ENCODE results near the gene FBXL12.
A peak's percentile ranks its signal among the peaks of the same experiment; 100 is the strongest.

The FBXL12 gene

DNA sequence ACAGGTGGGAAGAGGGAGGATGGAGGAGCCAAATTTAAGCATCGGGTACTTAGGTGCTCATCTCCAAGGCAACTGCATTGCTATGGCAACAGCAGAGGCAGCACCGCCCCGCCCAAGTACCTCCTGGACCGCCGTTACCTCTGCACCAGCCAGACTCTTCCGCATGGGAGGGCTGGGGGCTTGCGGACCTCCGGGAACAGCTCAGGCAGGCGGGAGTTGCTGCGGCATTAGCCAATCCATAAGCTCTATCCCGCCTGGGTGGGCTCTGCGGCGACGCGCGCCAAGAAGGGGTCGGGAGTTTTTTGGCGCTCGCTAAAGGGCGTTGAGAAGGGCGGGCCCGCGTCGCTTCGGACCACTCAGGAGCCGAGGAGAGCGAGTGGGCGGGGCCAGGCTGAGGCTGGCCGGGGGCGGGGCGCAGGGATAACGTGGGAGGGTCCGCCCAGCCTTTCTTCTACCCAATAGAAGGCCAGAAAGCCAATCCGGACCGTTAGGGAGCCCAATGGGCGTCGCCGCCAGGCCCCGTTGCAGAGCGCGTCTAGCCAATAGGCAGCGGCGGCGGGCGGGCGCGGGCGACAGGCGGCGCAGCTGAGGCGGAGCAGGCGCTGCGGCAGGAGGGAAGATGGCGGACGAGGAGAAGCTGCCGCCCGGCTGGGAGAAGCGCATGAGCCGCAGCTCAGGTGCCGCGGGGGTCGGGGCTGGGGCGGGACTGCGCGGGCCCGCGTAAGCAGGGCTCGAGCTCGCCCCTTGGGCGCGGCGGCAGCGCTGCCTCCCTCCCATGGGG lies 16.0 kb upstream of the FBXL12 start, which contains the start of gene PIN1 (continued):
- TF ChIP-seq, protein P1, sequence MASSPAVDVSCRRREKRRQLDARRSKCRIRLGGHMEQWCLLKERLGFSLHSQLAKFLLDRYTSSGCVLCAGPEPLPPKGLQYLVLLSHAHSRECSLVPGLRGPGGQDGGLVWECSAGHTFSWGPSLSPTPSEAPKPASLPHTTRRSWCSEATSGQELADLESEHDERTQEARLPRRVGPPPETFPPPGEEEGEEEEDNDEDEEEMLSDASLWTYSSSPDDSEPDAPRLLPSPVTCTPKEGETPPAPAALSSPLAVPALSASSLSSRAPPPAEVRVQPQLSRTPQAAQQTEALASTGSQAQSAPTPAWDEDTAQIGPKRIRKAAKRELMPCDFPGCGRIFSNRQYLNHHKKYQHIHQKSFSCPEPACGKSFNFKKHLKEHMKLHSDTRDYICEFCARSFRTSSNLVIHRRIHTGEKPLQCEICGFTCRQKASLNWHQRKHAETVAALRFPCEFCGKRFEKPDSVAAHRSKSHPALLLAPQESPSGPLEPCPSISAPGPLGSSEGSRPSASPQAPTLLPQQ (tag by site-specific recombination; IDR thresholded peaks at IDR 0.05), result no peak
- TF ChIP-seq TRIM28 (IDR thresholded peaks at IDR 0.05; ENCODE audit: borderline replicate concordance, low read length), result no peak
- TF ChIP-seq HOXC10 (CRISPR knock-in tag; IDR thresholded peaks at IDR 0.05), result no peak
- TF ChIP-seq, protein P2, sequence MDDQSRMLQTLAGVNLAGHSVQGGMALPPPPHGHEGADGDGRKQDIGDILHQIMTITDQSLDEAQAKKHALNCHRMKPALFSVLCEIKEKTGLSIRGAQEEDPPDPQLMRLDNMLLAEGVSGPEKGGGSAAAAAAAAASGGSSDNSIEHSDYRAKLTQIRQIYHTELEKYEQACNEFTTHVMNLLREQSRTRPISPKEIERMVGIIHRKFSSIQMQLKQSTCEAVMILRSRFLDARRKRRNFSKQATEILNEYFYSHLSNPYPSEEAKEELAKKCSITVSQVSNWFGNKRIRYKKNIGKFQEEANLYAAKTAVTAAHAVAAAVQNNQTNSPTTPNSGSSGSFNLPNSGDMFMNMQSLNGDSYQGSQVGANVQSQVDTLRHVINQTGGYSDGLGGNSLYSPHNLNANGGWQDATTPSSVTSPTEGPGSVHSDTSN (CRISPR knock-in tag; IDR thresholded peaks at IDR 0.05), result no peak
- TF ChIP-seq KLF1 (tag by site-specific recombination; IDR thresholded peaks at IDR 0.05), result peak; percentile 88
- peak; percentile 99 for TF ChIP-seq ZNF341 (tag by site-specific recombination; IDR thresholded peaks at IDR 0.05; ENCODE audit: low read depth)
- peak; percentile 75 for TF ChIP-seq YY1 (tag by site-specific recombination; IDR thresholded peaks at IDR 0.05)
- peak; percentile 100 for TF ChIP-seq SP3 (tag by site-specific recombination; IDR thresholded peaks at IDR 0.05)
- TF ChIP-seq, protein P3, sequence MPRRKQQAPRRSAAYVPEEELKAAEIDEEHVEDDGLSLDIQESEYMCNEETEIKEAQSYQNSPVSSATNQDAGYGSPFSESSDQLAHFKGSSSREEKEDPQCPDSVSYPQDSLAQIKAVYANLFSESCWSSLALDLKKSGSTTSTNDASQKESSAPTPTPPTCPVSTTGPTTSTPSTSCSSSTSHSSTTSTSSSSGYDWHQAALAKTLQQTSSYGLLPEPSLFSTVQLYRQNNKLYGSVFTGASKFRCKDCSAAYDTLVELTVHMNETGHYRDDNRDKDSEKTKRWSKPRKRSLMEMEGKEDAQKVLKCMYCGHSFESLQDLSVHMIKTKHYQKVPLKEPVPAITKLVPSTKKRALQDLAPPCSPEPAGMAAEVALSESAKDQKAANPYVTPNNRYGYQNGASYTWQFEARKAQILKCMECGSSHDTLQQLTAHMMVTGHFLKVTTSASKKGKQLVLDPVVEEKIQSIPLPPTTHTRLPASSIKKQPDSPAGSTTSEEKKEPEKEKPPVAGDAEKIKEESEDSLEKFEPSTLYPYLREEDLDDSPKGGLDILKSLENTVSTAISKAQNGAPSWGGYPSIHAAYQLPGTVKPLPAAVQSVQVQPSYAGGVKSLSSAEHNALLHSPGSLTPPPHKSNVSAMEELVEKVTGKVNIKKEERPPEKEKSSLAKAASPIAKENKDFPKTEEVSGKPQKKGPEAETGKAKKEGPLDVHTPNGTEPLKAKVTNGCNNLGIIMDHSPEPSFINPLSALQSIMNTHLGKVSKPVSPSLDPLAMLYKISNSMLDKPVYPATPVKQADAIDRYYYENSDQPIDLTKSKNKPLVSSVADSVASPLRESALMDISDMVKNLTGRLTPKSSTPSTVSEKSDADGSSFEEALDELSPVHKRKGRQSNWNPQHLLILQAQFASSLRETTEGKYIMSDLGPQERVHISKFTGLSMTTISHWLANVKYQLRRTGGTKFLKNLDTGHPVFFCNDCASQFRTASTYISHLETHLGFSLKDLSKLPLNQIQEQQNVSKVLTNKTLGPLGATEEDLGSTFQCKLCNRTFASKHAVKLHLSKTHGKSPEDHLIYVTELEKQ (tag by site-specific recombination; IDR thresholded peaks at IDR 0.05; ENCODE audit: borderline replicate concordance), result no peak
- TF ChIP-seq SP7 (tag by site-specific recombination; IDR thresholded peaks at IDR 0.05), result 0 out of 2 replicates have a peak, but pooled peaks have one; percentile 42
- TF ChIP-seq, protein P4, sequence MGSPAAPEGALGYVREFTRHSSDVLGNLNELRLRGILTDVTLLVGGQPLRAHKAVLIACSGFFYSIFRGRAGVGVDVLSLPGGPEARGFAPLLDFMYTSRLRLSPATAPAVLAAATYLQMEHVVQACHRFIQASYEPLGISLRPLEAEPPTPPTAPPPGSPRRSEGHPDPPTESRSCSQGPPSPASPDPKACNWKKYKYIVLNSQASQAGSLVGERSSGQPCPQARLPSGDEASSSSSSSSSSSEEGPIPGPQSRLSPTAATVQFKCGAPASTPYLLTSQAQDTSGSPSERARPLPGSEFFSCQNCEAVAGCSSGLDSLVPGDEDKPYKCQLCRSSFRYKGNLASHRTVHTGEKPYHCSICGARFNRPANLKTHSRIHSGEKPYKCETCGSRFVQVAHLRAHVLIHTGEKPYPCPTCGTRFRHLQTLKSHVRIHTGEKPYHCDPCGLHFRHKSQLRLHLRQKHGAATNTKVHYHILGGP (tag by site-specific recombination; IDR thresholded peaks at IDR 0.05), result no peak
- no peak for TF ChIP-seq ZNF792 (tag by site-specific recombination; IDR thresholded peaks at IDR 0.05)
- no peak for TF ChIP-seq ZNF302 (tag by site-specific recombination; IDR thresholded peaks at IDR 0.05; ENCODE audit: low read depth)
- no peak for TF ChIP-seq BCL11A (tag by site-specific recombination; IDR thresholded peaks at IDR 0.05; ENCODE audit: low read depth)
- TF ChIP-seq KLF16 (tag by site-specific recombination; IDR thresholded peaks at IDR 0.05), result peak; percentile 42; the same call in 1 of the 2 replicates
- TF ChIP-seq GLIS1 (tag by site-specific recombination; IDR thresholded peaks at IDR 0.05), result peak; percentile 95
- no peak for TF ChIP-seq ZNF146 (tag by site-specific recombination; IDR thresholded peaks at IDR 0.05)
- peak; percentile 69; the same call in 1 of the 2 replicates for TF ChIP-seq ZXDB (tag by site-specific recombination; IDR thresholded peaks at IDR 0.05)
- peak; percentile 90 for TF ChIP-seq YY2 (tag by site-specific recombination; IDR thresholded peaks at IDR 0.05)
- TF ChIP-seq, protein P5, sequence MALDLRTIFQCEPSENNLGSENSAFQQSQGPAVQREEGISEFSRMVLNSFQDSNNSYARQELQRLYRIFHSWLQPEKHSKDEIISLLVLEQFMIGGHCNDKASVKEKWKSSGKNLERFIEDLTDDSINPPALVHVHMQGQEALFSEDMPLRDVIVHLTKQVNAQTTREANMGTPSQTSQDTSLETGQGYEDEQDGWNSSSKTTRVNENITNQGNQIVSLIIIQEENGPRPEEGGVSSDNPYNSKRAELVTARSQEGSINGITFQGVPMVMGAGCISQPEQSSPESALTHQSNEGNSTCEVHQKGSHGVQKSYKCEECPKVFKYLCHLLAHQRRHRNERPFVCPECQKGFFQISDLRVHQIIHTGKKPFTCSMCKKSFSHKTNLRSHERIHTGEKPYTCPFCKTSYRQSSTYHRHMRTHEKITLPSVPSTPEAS (tag by site-specific recombination; IDR thresholded peaks at IDR 0.05), result no peak
- TF ChIP-seq ZNF701 (tag by site-specific recombination; IDR thresholded peaks at IDR 0.05), result no peak
- TF ChIP-seq ZFHX2 (tag by site-specific recombination; conservative IDR thresholded peaks at IDR 0.05), result peak; percentile 88
- 0 out of 2 replicates have a peak, but pooled peaks have one; percentile 12 for TF ChIP-seq ZNF629 (tag by site-specific recombination; IDR thresholded peaks at IDR 0.05)
- no peak for TF ChIP-seq ZBTB21 (tag by site-specific recombination; IDR thresholded peaks at IDR 0.05)
- TF ChIP-seq ZBTB8A (tag by site-specific recombination; IDR thresholded peaks at IDR 0.05), result peak; percentile 35; the same call in 1 of the 2 replicates
- no peak for TF ChIP-seq ZNF223 (tag by site-specific recombination; IDR thresholded peaks at IDR 0.05)
- TF ChIP-seq, protein P6, sequence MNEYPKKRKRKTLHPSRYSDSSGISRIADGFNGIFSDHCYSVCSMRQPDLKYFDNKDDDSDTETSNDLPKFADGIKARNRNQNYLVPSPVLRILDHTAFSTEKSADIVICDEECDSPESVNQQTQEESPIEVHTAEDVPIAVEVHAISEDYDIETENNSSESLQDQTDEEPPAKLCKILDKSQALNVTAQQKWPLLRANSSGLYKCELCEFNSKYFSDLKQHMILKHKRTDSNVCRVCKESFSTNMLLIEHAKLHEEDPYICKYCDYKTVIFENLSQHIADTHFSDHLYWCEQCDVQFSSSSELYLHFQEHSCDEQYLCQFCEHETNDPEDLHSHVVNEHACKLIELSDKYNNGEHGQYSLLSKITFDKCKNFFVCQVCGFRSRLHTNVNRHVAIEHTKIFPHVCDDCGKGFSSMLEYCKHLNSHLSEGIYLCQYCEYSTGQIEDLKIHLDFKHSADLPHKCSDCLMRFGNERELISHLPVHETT (tag by site-specific recombination; IDR thresholded peaks at IDR 0.05), result no peak
- no peak for TF ChIP-seq IKZF3 (tag by site-specific recombination; IDR thresholded peaks at IDR 0.05)
